ENCODE results near the gene CDK12. TPM values are rescaled to one million over a fixed set of nuclear protein-coding genes. Genes with fewer than 3 reads are reported as not detected.

The CDK12 gene
- polyA plus RNA-seq, 2 of the 4 experiments (the other 2 are of a cell fraction): 36.7 to 42.1 TPM

DNA sequence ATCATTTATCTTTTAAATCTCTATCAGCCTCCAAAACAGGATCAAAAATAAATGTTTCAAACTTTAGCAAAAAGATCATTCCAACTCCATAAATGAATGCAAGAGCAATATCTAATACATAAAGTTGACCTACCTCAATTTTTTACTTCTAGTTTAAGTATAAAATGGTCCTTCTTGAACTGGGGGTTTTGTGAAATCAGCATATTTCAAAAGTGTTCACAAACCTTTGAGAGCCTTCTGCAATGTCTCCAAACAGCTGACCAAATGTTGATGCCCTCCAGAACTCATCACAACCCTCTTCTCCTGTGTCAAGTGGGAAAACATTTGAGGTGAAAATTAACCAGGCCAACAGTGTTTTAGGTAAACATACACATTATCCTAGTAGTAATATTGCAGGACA lies 18.0 kb upstream of the CDK12 start:
- Histone ChIP-seq H3K4me2 (no peak overlapping the region), H3K27ac (no peak overlapping the region), H3K4me1 (no peaks in the 10 kb centered on the region), H3K4me3 (no peak overlapping the region), H3K9me3 (no peaks in the 10 kb centered on the region)
- POLR2A ChIA-PET: no interaction called here
- CTCF ChIA-PET: interaction anchor here (0.7 kb wide), 1 partner anchor 20 kb away, joined by 4 read pairs; no protein-coding TSS in a partner anchor
- ATAC-seq (no peak), FAIRE-seq (peak; percentile 39), DNase-seq (ENCODE audit: low read depth in 1 of 2, low spot score in 1 of 2) (no peak)
- TF ChIP-seq MAFK (IDR thresholded peaks at IDR 0.05; ENCODE audit: partially characterized antibody): peak; percentile 82
- TF ChIP-seq NPAS2 (CRISPR knock-in tag; IDR thresholded peaks at IDR 0.05; ENCODE audit: borderline replicate concordance): no peak

DNA sequence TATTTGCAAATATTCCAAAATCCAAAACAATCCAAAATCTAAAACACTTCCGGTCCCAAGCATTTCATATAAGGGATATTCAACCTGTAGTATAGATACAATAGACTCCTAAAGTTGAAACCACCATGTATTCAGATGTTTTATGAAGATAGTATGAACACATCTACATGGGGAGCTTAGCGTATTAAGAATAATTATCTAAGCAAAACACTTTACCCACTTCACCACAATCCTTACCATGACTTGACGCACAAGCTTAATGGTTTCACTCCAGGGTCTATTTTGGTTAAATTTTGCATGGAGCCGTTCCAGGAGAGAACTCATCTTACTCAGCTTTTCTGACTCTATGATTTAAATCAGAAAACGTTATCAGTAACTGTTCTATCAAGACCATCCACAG lies 13.7 kb upstream of the CDK12 start:
- no peak overlapping the region for H3K4me2 ChIP-seq
- DNase-seq (ENCODE audit: low read depth in 1 of 2, low spot score in 1 of 2): no peak
- POLR2A ChIA-PET: no interaction called here
- 90% methylated on average over 5 of the region's 5 CpGs for WGBS (ENCODE audit: missing lambda C conversion rate)
- no peak overlapping the region for H3K27ac ChIP-seq
- no peak for FAIRE-seq
- no peaks in the 10 kb centered on the region for H3K9me3 ChIP-seq
- H3K4me1 ChIP-seq: peaks cover 21% of the 10 kb centered on the region; the same call in 2 of the 3 replicates
- no peak overlapping the region for H3K4me3 ChIP-seq
- TF ChIP-seq HOXB13 (CRISPR knock-in tag; IDR thresholded peaks at IDR 0.05; ENCODE audit: low read depth) (no peak), CBX2 (IDR thresholded peaks at IDR 0.05; ENCODE audit: borderline replicate concordance, low read depth) (no peak), BHLHE40 (IDR thresholded peaks at IDR 0.05; ENCODE audit: low read depth, low read length) (no peak), ZNF302 (CRISPR knock-in tag; IDR thresholded peaks at IDR 0.05) (no peak)
- TF ChIP-seq, protein P1, sequence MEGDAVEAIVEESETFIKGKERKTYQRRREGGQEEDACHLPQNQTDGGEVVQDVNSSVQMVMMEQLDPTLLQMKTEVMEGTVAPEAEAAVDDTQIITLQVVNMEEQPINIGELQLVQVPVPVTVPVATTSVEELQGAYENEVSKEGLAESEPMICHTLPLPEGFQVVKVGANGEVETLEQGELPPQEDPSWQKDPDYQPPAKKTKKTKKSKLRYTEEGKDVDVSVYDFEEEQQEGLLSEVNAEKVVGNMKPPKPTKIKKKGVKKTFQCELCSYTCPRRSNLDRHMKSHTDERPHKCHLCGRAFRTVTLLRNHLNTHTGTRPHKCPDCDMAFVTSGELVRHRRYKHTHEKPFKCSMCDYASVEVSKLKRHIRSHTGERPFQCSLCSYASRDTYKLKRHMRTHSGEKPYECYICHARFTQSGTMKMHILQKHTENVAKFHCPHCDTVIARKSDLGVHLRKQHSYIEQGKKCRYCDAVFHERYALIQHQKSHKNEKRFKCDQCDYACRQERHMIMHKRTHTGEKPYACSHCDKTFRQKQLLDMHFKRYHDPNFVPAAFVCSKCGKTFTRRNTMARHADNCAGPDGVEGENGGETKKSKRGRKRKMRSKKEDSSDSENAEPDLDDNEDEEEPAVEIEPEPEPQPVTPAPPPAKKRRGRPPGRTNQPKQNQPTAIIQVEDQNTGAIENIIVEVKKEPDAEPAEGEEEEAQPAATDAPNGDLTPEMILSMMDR (IDR thresholded peaks at IDR 0.05): no peak
- ATAC-seq: no peak
- CTCF ChIA-PET: interaction anchor here (1.4 to 3.7 kb wide), 3 partner anchors 9 to 175 kb away, joined by 3 to 13 read pairs (median 7); no protein-coding TSS in a partner anchor

GRCh38 chr17:39450051-39450450 lies 11.2 kb upstream of the CDK12 start:
- POLR2A ChIA-PET: interaction anchor here (0.6 to 3.5 kb wide), 9 partner anchors 11 to 179 kb away, joined by 3 to 133 read pairs (median 8); partner anchors contain the start of gene CDK12
- H3K4me2 ChIP-seq: peak overlapping the region; percentile 98
- H3K27ac ChIP-seq: peak overlapping the region; percentile 88 to 92; a peak in 4 of 6 replicates
- peaks cover 21% of the 10 kb centered on the region; the same call in 2 of the 3 replicates for H3K4me1 ChIP-seq
- DNase-seq (ENCODE audit: low read depth in 1 of 2, low spot score in 1 of 2): no peak
- H3K9me3 ChIP-seq: no peaks in the 10 kb centered on the region
- TF ChIP-seq EHF (CRISPR knock-in tag; IDR thresholded peaks at IDR 0.05) (no peak), NR3C1 (IDR thresholded peaks at IDR 0.05) (no peak), TFCP2L1 (CRISPR knock-in tag; IDR thresholded peaks at IDR 0.05) (no peak), HDAC2 (IDR thresholded peaks at IDR 0.05) (no peak), CBX8 (IDR thresholded peaks at IDR 0.05) (no peak), JUN (IDR thresholded peaks at IDR 0.05) (no peak), FOSL2 (IDR thresholded peaks at IDR 0.05) (no peak), FOSL2 (CRISPR knock-in tag; IDR thresholded peaks at IDR 0.05) (no peak), USF2 (IDR thresholded peaks at IDR 0.05) (no peak), ZC3H11A (IDR thresholded peaks at IDR 0.05) (no peak), BHLHE40 (IDR thresholded peaks at IDR 0.05; ENCODE audit: low read depth, low read length) (no peak), HOXB5 (CRISPR knock-in tag; IDR thresholded peaks at IDR 0.05) (no peak), ZNF302 (CRISPR knock-in tag; IDR thresholded peaks at IDR 0.05) (no peak)
- CTCF ChIA-PET: interaction anchor here (0.9 to 1.5 kb wide), 6 partner anchors 10 to 204 kb away, joined by 3 to 7 read pairs (median 3); no protein-coding TSS in a partner anchor
- WGBS (ENCODE audit: missing lambda C conversion rate): 65% methylated on average over 13 of the region's 13 CpGs
- FAIRE-seq: no peak
- no peak for ATAC-seq
- H3K4me3 ChIP-seq: peak overlapping the region; percentile 72
